ENCODE data around the gene MYO1F. TPM values are rescaled to one million over a fixed set of nuclear protein-coding genes. Genes with fewer than 3 reads are reported as not detected.
A peak's percentile ranks its signal among the peaks of the same experiment; 100 is the strongest.

The MYO1F gene
- total RNA-seq, 2 experiments from 2014 or later = 2.0 to 2.2 TPM

DNA sequence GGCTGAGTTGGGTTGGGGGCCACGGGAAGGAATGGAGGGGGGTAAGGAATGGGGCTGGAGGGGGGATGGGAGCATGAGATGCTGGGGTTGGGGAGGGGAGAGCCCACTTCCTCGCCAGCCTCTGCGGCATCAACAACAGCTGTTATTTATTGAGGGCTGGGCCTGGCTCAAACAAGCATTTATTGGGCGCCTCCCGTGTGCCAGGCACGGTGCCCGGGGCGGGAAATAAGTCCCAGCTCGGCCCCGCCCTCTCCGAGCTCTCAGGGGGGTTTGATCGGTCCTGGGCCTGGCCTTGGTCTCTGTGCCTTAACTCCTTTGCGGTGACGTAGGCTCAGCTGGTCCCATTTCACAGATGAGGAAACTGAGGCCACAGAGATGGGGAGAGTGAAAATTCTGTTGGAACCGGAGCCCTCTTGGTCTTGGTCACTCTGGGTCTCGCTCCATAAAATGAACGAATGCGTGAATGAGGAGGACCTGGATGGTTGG is 34.2 kb upstream of the MYO1F start:
- peaks cover 2% of the 10 kb centered on the region for H3K36me3 Mint-ChIP-seq (ENCODE audit: low read depth)
- no peaks in the 10 kb centered on the region for H3K9me3 Mint-ChIP-seq
- CTCF ChIA-PET = no interaction called here
- no peak overlapping the region for H3K27ac Mint-ChIP-seq
- peak overlapping the region; percentile 51 for H3K4me3 Mint-ChIP-seq
- peaks cover 29% of the 10 kb centered on the region for H3K4me1 Mint-ChIP-seq (ENCODE audit: low read depth)
- intact Hi-C loops (cut with micrococcal nuclease) = no loop called here
- DNase-seq = no peak
- no peaks in the 10 kb centered on the region for H3K27me3 Mint-ChIP-seq (ENCODE audit: low read depth)

DNA sequence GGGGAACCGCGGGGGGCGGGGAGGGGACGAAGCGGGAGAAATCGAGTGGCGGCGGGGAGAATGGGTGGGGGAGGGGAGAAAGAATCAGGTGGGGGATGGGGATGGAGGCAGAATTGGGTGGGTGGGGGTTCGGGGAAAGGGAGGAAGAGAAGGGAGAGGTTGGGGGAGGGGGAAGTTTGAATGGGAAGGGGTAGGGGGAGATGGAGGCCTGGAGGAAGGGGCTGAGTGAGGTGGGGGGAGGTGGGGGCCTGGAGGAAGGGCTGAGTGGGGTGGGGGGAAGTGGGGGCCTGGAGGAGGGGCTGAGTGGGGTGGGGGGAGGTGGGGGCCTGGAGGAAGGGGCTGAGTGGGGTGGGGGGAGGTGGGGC is 33.7 kb upstream of the MYO1F start:
- CTCF ChIA-PET = no interaction called here
- no peak overlapping the region for H3K27ac Mint-ChIP-seq
- no peaks in the 10 kb centered on the region for H3K27me3 Mint-ChIP-seq (ENCODE audit: low read depth)
- H3K9me3 Mint-ChIP-seq = no peaks in the 10 kb centered on the region
- intact Hi-C loops (cut with micrococcal nuclease) = no loop called here
- peaks cover 29% of the 10 kb centered on the region for H3K4me1 Mint-ChIP-seq (ENCODE audit: low read depth)
- H3K36me3 Mint-ChIP-seq (ENCODE audit: low read depth) = peaks cover 4% of the 10 kb centered on the region
- no peak overlapping the region for H3K4me3 Mint-ChIP-seq
- no peak for DNase-seq

DNA sequence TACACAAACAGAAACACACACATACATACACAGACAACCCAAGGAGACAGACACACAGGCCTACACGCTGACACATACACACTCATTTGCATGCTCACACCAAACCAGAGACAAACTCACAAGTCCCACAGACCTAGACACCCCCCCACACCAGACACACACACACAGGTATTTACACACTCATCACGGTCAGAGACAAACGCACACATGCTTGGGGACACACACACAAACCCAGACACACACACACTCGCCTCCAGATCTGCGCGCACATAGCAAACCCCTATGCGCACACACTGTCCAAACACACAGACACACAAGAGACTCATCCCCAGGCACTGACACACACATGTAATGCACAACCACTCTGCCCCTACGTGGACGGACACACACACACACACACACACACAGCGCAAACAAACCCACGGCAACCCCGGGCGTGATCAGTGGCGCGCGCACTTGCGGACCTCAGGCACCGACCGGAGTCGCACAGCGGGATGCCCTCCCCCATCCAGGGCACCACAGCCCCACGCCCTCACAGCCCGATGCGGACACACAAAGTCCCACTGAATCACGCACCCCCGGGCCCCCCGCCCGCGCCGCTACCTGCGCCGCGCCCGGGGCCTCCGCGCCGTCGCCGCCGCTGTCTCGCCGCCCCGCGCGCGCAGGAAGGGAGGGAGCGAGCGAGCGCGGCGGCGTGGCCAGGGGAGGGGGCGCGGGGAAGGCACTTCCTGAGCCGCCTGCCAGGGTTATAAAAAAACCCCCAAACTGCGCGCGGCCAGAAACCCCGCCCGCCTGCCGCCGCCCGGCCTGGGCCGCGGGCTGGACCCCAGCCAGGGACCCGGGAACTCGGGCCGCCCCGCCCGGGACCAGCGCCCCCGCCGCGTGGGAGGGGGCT is 33.0 kb upstream of the MYO1F start, which contains the start of gene ADAMTS10:
Gene ADAMTS10 (minus strand): TSS at position 675 of the 895 bp plus-strand sequence. CDS start 5,005 bp downstream, outside the sequence.
- Mint-ChIP-seq H3K27ac (peak within 1 kb of the TSS; percentile 4), H3K9me3 (no peaks in the 10 kb centered on the region), H3K36me3 (ENCODE audit: low read depth) (peaks cover 8% of the 10 kb centered on the region), H3K4me3 (peak within 1 kb of the TSS; percentile 87), H3K4me1 (ENCODE audit: low read depth) (peaks cover 24% of the 10 kb centered on the region), H3K27me3 (ENCODE audit: low read depth) (no peaks in the 10 kb centered on the region)
- peak; percentile 54 for DNase-seq
- CTCF ChIA-PET = no interaction called here
- intact Hi-C loops (cut with micrococcal nuclease) = no loop called here

DNA sequence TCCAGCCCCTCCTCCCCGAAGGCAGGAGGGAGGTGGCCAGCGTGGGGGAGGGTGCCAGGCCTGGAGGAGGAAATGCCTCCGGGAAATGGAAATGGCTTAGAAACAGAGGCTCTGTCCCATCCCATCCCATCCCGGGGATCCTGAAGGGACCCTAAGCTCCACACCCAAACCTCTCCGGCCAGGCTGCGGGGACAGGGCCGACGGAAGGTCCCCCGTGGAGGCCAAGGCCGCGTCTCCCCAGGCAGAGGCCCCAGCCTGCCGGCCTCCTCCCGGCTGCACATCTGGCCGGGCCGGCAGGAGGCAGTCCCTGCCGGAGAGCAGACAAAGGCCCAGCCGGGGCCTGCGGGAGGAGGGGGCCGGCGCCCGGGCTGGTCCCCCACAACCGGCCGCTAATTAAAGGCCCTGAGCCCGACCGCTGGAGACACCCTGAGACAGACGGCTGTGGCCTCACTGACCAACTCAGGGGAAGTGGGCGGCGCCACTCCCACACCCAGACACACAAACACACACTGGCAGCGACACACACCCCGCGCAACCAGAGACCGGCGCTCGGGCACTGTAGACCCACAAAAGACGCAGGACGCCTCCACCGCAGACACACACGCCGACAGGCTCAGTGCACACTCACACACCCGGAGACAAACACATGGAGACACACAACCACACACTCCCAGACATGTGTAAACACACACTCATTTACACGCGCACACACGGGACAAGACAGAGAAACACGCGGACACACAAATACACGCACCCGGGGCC is 32.2 kb upstream of the MYO1F start:
- Mint-ChIP-seq H3K27me3 (ENCODE audit: low read depth) (no peaks in the 10 kb centered on the region), H3K4me1 (ENCODE audit: low read depth) (peaks cover 21% of the 10 kb centered on the region), H3K9me3 (no peaks in the 10 kb centered on the region), H3K4me3 (peak overlapping the region; percentile 87), H3K36me3 (ENCODE audit: low read depth) (peaks cover 14% of the 10 kb centered on the region), H3K27ac (no peak overlapping the region)
- intact Hi-C loops (cut with micrococcal nuclease) = no loop called here
- CTCF ChIA-PET = no interaction called here
- peak; percentile 35 for DNase-seq

DNA sequence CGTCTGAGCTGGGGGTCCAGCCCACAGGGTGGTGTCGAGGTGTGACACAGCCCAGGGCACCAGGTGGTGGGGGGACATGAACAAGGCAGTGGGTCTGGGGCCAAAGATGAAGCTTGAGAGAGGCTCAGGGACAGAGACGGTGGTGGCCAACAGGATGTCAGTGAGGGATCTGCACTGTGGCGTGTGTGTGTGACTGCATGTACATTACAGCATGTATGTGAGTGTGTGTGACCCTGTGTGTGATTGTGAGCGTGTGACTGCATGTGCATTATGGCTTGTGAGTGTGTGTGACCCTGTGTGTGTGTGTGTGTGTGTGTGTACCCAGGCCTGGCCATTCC is 31.7 kb upstream of the MYO1F start:
- H3K9me3 Mint-ChIP-seq = no peaks in the 10 kb centered on the region
- DNase-seq = no peak
- H3K27ac Mint-ChIP-seq = no peak overlapping the region
- intact Hi-C loops (cut with micrococcal nuclease) = no loop called here
- CTCF ChIA-PET = no interaction called here
- H3K4me3 Mint-ChIP-seq = peak overlapping the region; percentile 54
- H3K27me3 Mint-ChIP-seq (ENCODE audit: low read depth) = no peaks in the 10 kb centered on the region
- peaks cover 21% of the 10 kb centered on the region for H3K4me1 Mint-ChIP-seq (ENCODE audit: low read depth)
- H3K36me3 Mint-ChIP-seq (ENCODE audit: low read depth) = peaks cover 15% of the 10 kb centered on the region

DNA sequence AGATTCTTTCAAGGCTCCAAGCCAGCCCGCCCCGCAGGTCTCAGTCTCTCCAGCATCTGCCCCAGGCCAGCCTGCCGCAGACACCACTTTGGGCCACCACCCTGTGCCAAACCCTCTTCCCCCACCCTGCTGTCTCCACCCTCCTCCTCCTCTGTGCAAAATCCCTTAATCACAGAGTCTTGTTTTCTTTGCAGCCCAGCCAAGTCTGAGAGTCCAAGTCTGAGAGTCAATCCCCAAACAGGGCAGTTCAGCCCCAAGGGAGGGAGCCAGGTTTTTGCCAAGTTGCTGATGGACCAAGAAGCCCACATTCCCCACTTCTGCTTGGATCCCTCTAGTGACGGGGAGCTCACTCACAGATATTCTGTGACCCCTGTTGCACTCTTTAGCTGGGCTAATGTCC is 30.1 kb upstream of the MYO1F start:
- no peaks in the 10 kb centered on the region for H3K27me3 Mint-ChIP-seq (ENCODE audit: low read depth)

DNA sequence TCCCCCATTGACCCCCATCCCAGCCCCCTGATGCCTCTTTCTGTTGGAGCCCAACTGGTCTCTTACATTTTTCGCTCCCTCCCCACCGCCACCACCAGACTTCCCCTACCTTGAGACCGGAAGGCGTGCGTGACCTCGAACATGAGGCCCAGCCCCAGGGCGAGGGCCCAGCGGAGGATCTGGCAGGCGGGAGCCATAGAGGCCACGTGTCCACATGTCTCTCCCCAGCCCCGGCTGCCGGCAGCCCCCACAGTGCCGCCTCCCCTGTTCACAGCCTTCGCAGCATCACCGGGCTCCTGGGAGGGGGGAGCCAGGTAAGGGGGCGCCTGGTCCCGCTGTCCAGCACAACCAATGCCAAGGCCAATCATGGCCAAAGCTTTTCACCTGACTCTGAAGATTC is 28.3 kb upstream of the MYO1F start:
- Mint-ChIP-seq H3K4me1 (ENCODE audit: low read depth) (peaks cover 12% of the 10 kb centered on the region), H3K9me3 (no peaks in the 10 kb centered on the region), H3K27ac (no peak overlapping the region), H3K36me3 (ENCODE audit: low read depth) (peaks cover 22% of the 10 kb centered on the region), H3K27me3 (ENCODE audit: low read depth) (no peaks in the 10 kb centered on the region), H3K4me3 (no peak overlapping the region)
- intact Hi-C loops (cut with micrococcal nuclease) = no loop called here
- CTCF ChIA-PET = interaction anchor here (0.9 kb wide), 1 partner anchor 10 kb away, joined by 3 read pairs; no protein-coding TSS in a partner anchor
- DNase-seq = no peak

More for the DNA sequence above, 30.1 kb upstream of the MYO1F start:
- no peaks in the 10 kb centered on the region for H3K9me3 Mint-ChIP-seq
- peaks cover 21% of the 10 kb centered on the region for H3K4me1 Mint-ChIP-seq (ENCODE audit: low read depth)
- no peak overlapping the region for H3K27ac Mint-ChIP-seq
- CTCF ChIA-PET = interaction anchor here (0.6 kb wide), 1 partner anchor 27 kb away, joined by 3 read pairs; no protein-coding TSS in a partner anchor
- H3K4me3 Mint-ChIP-seq = no peak overlapping the region
- intact Hi-C loops (cut with micrococcal nuclease) = no loop called here
- peaks cover 18% of the 10 kb centered on the region for H3K36me3 Mint-ChIP-seq (ENCODE audit: low read depth)
- no peak for DNase-seq

DNA sequence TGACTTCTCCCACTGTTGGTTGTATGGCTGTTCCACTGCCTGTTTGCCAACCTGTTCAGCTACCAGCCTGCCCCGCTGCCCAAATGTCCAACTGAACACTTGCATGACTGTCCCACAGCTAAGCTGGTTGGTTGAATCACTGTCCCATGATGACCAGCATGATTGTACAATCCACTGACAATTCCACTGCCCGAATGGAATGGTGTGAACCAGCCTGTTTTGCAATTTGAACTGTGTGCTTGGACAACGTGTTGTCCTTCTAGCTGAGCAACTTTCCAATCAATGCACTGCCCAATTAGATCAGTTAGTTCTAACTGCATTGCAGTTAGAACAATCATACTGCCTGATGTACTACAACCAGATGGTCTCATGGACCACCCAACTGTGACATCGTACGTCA is 24.6 kb upstream of the MYO1F start:
- H3K4me1 Mint-ChIP-seq (ENCODE audit: low read depth) = no peaks in the 10 kb centered on the region
- no peak for DNase-seq
- no peaks in the 10 kb centered on the region for H3K27me3 Mint-ChIP-seq (ENCODE audit: low read depth)
- no peaks in the 10 kb centered on the region for H3K9me3 Mint-ChIP-seq
- CTCF ChIA-PET = interaction anchor here (1.4 kb wide), 1 partner anchor 52 kb away, joined by 4 read pairs; no protein-coding TSS in a partner anchor
- no peak overlapping the region for H3K27ac Mint-ChIP-seq
- H3K4me3 Mint-ChIP-seq = no peak overlapping the region
- peaks cover 19% of the 10 kb centered on the region for H3K36me3 Mint-ChIP-seq (ENCODE audit: low read depth)
- intact Hi-C loops (cut with micrococcal nuclease) = no loop called here

DNA sequence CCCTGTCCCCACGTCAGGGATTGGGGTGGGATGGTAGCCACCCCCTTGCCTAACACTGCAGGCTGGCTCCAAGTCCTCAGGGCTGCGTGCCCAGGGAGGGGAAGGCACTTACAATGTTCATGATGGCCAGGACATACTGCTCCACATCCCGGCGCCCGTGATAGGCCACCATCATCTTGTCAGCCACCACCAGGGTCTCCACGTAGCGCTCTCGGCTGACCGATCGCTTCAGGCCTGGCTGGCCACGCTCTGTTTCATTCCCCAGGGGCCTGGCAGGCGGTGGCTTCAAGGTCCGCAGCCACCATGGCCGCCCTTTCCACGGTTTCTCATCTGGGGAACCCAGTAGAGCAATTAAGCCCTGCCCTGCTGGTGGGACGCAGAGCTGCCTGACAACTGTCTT is 23.6 kb upstream of the MYO1F start:
- Mint-ChIP-seq H3K36me3 (ENCODE audit: low read depth) (peaks cover 17% of the 10 kb centered on the region), H3K9me3 (no peaks in the 10 kb centered on the region), H3K27ac (no peak overlapping the region), H3K4me1 (ENCODE audit: low read depth) (no peaks in the 10 kb centered on the region), H3K4me3 (no peak overlapping the region), H3K27me3 (ENCODE audit: low read depth) (no peaks in the 10 kb centered on the region)
- intact Hi-C loops (cut with micrococcal nuclease) = no loop called here
- CTCF ChIA-PET = no interaction called here
- DNase-seq = no peak

DNA sequence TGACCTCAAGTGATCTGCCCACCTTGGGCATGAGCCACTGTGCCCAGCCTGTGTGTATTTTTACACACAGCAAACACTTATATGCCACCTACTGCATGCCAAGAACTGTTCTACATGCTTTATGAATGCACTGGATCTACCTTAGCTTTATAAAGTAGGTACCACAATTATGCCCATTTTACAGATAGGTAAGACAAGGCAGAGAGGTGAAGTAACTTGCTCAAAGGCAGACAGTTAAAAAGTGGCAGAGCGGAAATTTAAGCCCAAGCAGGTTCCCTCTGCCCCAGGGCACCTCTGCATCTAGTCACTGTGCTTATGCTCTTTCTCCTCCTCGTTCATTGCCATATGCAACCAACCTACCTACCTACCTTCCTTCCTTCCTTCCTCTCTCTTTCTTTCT is 22.8 kb upstream of the MYO1F start:
- Mint-ChIP-seq H3K27me3 (ENCODE audit: low read depth) (no peaks in the 10 kb centered on the region), H3K4me1 (ENCODE audit: low read depth) (no peaks in the 10 kb centered on the region), H3K36me3 (ENCODE audit: low read depth) (peaks cover 15% of the 10 kb centered on the region), H3K4me3 (no peak overlapping the region), H3K27ac (no peak overlapping the region), H3K9me3 (no peaks in the 10 kb centered on the region)
- intact Hi-C loops (cut with micrococcal nuclease) = no loop called here
- no peak for DNase-seq
- CTCF ChIA-PET = interaction anchor here (1.1 kb wide), 1 partner anchor 111 kb away, joined by 3 read pairs; no protein-coding TSS in a partner anchor

DNA sequence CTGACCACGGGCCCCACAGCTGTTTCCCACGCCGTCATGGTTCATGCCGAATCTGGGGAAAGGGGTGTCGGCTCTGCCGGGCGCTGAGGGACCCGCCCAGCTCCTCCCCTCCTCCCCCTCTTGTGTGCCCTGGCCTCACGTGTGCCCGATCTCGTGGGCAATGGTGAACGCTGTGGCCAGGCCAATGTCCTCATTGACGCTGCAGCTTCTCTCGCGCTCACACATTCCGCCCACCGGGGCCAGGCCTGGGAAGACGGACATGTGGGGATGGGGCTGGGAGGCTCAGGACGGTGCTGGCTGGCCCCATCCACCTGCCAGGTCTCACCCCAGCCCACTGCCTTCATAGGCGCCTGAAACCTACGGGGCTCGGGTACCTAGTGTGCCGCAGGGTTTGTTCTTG is 18.9 kb upstream of the MYO1F start:
- no peaks in the 10 kb centered on the region for H3K27me3 Mint-ChIP-seq (ENCODE audit: low read depth)
- no peak for DNase-seq
- H3K4me3 Mint-ChIP-seq = no peak overlapping the region
- peaks cover 10% of the 10 kb centered on the region for H3K9me3 Mint-ChIP-seq
- no peak overlapping the region for H3K27ac Mint-ChIP-seq
- H3K4me1 Mint-ChIP-seq (ENCODE audit: low read depth) = peaks cover 10% of the 10 kb centered on the region
- intact Hi-C loops (cut with micrococcal nuclease) = no loop called here
- peaks cover 5% of the 10 kb centered on the region for H3K36me3 Mint-ChIP-seq (ENCODE audit: low read depth)
- CTCF ChIA-PET = interaction anchor here (4.3 kb wide), 1 partner anchor 17 kb away, joined by 36 read pairs; the partner anchor contains the start of gene MYO1F

DNA sequence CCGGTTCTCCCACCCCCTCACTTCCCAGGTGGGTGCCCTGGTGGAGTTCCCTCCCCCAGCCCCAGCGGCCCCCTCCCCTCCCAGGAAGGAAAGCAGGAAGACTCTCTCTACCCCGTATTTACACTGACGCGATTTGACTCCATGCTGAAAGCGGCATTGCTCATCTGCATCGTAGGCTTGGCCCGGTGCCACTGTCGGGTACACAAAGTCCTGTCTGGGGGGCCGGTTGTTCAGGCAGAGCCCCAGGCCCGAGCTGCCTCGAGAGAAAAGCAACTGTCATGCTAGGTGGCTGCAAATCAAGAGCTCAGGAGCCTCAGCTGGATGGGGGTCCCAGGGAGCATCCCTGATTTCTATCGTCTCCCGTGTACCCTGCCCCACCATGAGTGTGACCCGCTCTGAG is 18.4 kb upstream of the MYO1F start:
- no peak for DNase-seq
- H3K4me1 Mint-ChIP-seq (ENCODE audit: low read depth) = peaks cover 10% of the 10 kb centered on the region
- no peaks in the 10 kb centered on the region for H3K27me3 Mint-ChIP-seq (ENCODE audit: low read depth)
- CTCF ChIA-PET = interaction anchor here (3.4 to 4.3 kb wide), 2 partner anchors 16 to 19 kb away, joined by 29 to 36 read pairs; partner anchors contain the start of gene MYO1F
- H3K36me3 Mint-ChIP-seq (ENCODE audit: low read depth) = peaks cover 5% of the 10 kb centered on the region
- peaks cover 10% of the 10 kb centered on the region for H3K9me3 Mint-ChIP-seq
- no peak overlapping the region for H3K4me3 Mint-ChIP-seq
- intact Hi-C loops (cut with micrococcal nuclease) = no loop called here
- no peak overlapping the region for H3K27ac Mint-ChIP-seq

All from activated naive CD4-positive, alpha-beta T cell treated with anti-CD3 and anti-CD28 coated beads for 36 hours (primary cell).